Tibial nerve (tissue), 4 donors: ENCODE data around the gene MORC2.

ENCODE experiments used
- EP300 ChIP-seq, 2 donors: sonication (generic); formaldehyde crosslinking; IDR thresholded peaks; one replicate each; pipeline ENCODE4 v1.6.1; 2017; ENCODE audit warnings: antibody characterized with exemption in 2 of 2, mild to moderate bottlenecking in 1 of 2
- POLR2A ChIP-seq, 2 donors: fragments of 450-650 bp; IDR thresholded peaks; one replicate each; pipeline ENCODE4 v1.6.1; 2017; ENCODE audit warnings: antibody characterized with exemption in 2 of 2, mild to moderate bottlenecking in 2 of 2, moderate library complexity in 2 of 2
- TF ChIP-seq, protein P1 (sequence below), 5 experiments: fragments of 200-600 bp in 3 of 5; fragments of 450-650 bp in 2 of 5; sonication (generic) in 3 of 5; IDR thresholded peaks; one replicate each; pipeline ENCODE4 v1.5.1; 2016 to 2019; ENCODE audit warnings: antibody characterized with exemption in 5 of 5, mild to moderate bottlenecking in 3 of 5, moderate library complexity in 2 of 5

GRCh38 chr22:30910358-30910757 lies 58.2 kb downstream of the MORC2 start:
- TF ChIP-seq, protein P1, sequence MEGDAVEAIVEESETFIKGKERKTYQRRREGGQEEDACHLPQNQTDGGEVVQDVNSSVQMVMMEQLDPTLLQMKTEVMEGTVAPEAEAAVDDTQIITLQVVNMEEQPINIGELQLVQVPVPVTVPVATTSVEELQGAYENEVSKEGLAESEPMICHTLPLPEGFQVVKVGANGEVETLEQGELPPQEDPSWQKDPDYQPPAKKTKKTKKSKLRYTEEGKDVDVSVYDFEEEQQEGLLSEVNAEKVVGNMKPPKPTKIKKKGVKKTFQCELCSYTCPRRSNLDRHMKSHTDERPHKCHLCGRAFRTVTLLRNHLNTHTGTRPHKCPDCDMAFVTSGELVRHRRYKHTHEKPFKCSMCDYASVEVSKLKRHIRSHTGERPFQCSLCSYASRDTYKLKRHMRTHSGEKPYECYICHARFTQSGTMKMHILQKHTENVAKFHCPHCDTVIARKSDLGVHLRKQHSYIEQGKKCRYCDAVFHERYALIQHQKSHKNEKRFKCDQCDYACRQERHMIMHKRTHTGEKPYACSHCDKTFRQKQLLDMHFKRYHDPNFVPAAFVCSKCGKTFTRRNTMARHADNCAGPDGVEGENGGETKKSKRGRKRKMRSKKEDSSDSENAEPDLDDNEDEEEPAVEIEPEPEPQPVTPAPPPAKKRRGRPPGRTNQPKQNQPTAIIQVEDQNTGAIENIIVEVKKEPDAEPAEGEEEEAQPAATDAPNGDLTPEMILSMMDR (IDR thresholded peaks at IDR 0.05) = no peak
- TF ChIP-seq EP300 (IDR thresholded peaks at IDR 0.05) = no peak
- TF ChIP-seq POLR2A (IDR thresholded peaks at IDR 0.05) = no peak
